Natural killer cell (primary cell): ENCODE data around the gene RORB. TPM values are rescaled to one million over a fixed set of nuclear protein-coding genes. Genes with fewer than 3 reads are reported as not detected.

ENCODE experiments used
- ATAC-seq, 3 donors: fragments of 150-1000 bp in 2 of 3; fragments of 200-7000 bp in 1 of 3; cut with Tn5 transposase; 1 replicate in 1 of 3; 2 replicates in 2 of 3; pipeline ENCODE4 v1.10.0; 2021; ENCODE audit warnings: mild to moderate bottlenecking in 2 of 3, moderate library complexity in 2 of 3
- DNase-seq, 2 donors: peaks; one replicate each; pipeline versions ENCODE4 v3.0.0 to v3.0.0-alpha.2; 2013 to 2021; ENCODE audit warnings: mixed read lengths in 1 of 2
- H3K27ac ChIP-seq: one replicate; pipeline ENCODE4 v1.5.1; 2013; ENCODE audit warnings: mild to moderate bottlenecking, low read length
- H3K27me3 ChIP-seq: one replicate; pipeline ENCODE4 v1.6.1; 2013; ENCODE audit warnings: low read length; ENCODE audit not compliant: control insufficient read depth, insufficient read depth
- H3K36me3 ChIP-seq: one replicate; pipeline ENCODE4 v1.6.1; 2013; ENCODE audit warnings: low read length; ENCODE audit not compliant: control insufficient read depth, insufficient read depth
- H3K4me1 ChIP-seq: one replicate; pipeline ENCODE4 v1.6.1; 2013; ENCODE audit warnings: low read length; ENCODE audit not compliant: control insufficient read depth, insufficient read depth
- H3K4me3 ChIP-seq: one replicate; pipeline ENCODE4 v1.5.1; 2013; ENCODE audit warnings: low read length
- H3K9me3 ChIP-seq: one replicate; pipeline ENCODE4 v1.6.1; 2013; ENCODE audit warnings: low read length; ENCODE audit not compliant: control insufficient read depth, insufficient read depth
- H3K27ac Mint-ChIP-seq, 2 donors: one replicate each; pipeline ENCODE4 v1.8.0; 2022; ENCODE audit warnings: mild to moderate bottlenecking in 2 of 2, mixed read lengths in 2 of 2, moderate library complexity in 1 of 2
- H3K27me3 Mint-ChIP-seq, 2 donors: one replicate each; pipeline ENCODE4 v1.8.0; 2022; ENCODE audit warnings: low read depth in 2 of 2, mixed read lengths in 2 of 2
- H3K36me3 Mint-ChIP-seq: one replicate; pipeline ENCODE4 v1.8.0; 2022; ENCODE audit warnings: mixed read lengths
- H3K4me1 Mint-ChIP-seq, 2 donors: one replicate each; pipeline ENCODE4 v1.8.0; 2022; ENCODE audit warnings: mixed read lengths in 2 of 2
- H3K4me3 Mint-ChIP-seq: one replicate; pipeline ENCODE4 v1.8.0; 2022; ENCODE audit warnings: mild to moderate bottlenecking, moderate library complexity, mixed read lengths
- H3K9me3 Mint-ChIP-seq, 2 donors: one replicate each; pipeline ENCODE4 v1.8.0; 2022; ENCODE audit warnings: mixed read lengths in 2 of 2
- WGBS: methylation state at CpG from one replicate; pipeline ENCODE4 v1.1.7; 2013; ENCODE audit warnings: missing lambda C conversion rate; ENCODE audit not compliant: insufficient coverage; 5-methylcytosine and 5-hydroxymethylcytosine counted together
- intact Hi-C: fragments of 100-400 bp; cut with micrococcal nuclease; formaldehyde crosslinking; loops from one replicate; pipeline ENCODE4 v1.14.2; 2022
- total RNA-seq, 4 donors: library from RNA; stranded (reverse); fragments of 120-200 nt in 1 of 4; gene quantifications; one replicate each; pipeline versions ENCODE4 v1.2.3 to v1.2.4, GENCODE V29; 2013 to 2022
- TF ChIP-seq, protein P1 (sequence below): fragments of 200-600 bp; IDR thresholded peaks from one replicate; pipeline ENCODE4 v1.8.0; 2022; ENCODE audit warnings: antibody characterized with exemption

The RORB gene
- total RNA-seq, 3 donors from 2014 or later (not counting 1 experiment from before 2014, with no cell fraction given), result 0.38 to 0.73 (median 0.41) TPM

DNA sequence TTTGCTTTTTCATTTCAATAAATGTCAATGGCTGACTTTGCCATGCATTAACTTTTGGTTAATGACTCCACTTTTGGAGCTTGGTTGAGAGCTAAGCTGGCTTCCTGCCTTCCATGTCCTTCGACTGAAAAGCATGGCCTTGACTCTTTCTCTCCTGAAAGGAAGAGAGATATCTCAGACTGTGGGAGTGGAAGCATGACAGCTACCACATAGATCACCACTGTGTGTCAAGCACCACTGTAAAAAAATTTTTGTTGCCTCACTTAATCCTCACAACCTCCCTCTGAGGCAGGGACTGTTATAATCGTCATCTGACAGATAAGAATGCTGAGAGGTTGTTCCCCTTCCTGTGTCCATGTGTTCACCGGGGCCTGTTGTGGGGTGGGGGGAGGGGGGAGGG lies 184.8 kb downstream of the RORB start:
- H3K4me3 ChIP-seq, result no peak overlapping the region
- no peak for ATAC-seq
- no peaks in the 10 kb centered on the region for H3K36me3 Mint-ChIP-seq
- no peak for DNase-seq
- H3K36me3 ChIP-seq, result no peaks in the 10 kb centered on the region
- TF ChIP-seq, protein P1, sequence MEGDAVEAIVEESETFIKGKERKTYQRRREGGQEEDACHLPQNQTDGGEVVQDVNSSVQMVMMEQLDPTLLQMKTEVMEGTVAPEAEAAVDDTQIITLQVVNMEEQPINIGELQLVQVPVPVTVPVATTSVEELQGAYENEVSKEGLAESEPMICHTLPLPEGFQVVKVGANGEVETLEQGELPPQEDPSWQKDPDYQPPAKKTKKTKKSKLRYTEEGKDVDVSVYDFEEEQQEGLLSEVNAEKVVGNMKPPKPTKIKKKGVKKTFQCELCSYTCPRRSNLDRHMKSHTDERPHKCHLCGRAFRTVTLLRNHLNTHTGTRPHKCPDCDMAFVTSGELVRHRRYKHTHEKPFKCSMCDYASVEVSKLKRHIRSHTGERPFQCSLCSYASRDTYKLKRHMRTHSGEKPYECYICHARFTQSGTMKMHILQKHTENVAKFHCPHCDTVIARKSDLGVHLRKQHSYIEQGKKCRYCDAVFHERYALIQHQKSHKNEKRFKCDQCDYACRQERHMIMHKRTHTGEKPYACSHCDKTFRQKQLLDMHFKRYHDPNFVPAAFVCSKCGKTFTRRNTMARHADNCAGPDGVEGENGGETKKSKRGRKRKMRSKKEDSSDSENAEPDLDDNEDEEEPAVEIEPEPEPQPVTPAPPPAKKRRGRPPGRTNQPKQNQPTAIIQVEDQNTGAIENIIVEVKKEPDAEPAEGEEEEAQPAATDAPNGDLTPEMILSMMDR, result no peak
- H3K4me1 ChIP-seq, result no peaks in the 10 kb centered on the region
- H3K9me3 ChIP-seq, result no peaks in the 10 kb centered on the region
- 58% methylated on average over 1 of the region's 3 CpGs for WGBS
- peaks cover 0 to 3% of the 10 kb centered on the region in 2 donors for H3K27me3 Mint-ChIP-seq
- H3K27ac ChIP-seq, result no peak overlapping the region
- no peak overlapping the region for H3K4me3 Mint-ChIP-seq
- intact Hi-C loops, result no loop called here
- H3K4me1 Mint-ChIP-seq, result no peaks in the 10 kb centered on the region
- no peaks in the 10 kb centered on the region for H3K9me3 Mint-ChIP-seq
- H3K27ac Mint-ChIP-seq, result no peak overlapping the region
- no peaks in the 10 kb centered on the region for H3K27me3 ChIP-seq

DNA sequence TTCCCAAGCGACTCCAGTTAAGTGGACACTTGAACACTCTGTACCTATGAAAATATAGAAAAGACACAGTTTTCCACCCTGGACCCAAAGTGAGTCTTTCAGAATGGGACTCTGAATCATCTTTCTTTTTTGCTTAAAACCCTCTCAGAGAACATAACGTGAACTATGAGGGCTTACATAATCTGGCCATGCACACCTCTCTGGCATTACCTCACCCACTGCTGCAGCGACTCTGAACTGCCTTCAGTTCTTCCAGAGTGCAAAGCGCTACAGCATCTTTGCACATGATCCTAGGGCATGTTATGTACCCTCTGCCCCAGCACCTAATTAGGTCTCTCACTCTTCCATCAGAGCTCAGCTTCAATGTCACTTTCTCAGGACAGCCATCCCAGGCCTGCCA lies 186.2 kb downstream of the RORB start:
- WGBS, result 86% methylated on average over 4 of the region's 4 CpGs
- H3K4me1 ChIP-seq, result no peaks in the 10 kb centered on the region
- H3K9me3 Mint-ChIP-seq, result no peaks in the 10 kb centered on the region
- no peak overlapping the region for H3K27ac ChIP-seq
- ATAC-seq, result no peak
- H3K27me3 ChIP-seq, result no peaks in the 10 kb centered on the region
- no peak overlapping the region for H3K4me3 ChIP-seq
- H3K9me3 ChIP-seq, result no peaks in the 10 kb centered on the region
- intact Hi-C loops, result no loop called here
- H3K4me3 Mint-ChIP-seq, result no peak overlapping the region
- H3K4me1 Mint-ChIP-seq, result no peaks in the 10 kb centered on the region
- H3K27ac Mint-ChIP-seq, result no peak overlapping the region
- no peaks in the 10 kb centered on the region for H3K36me3 Mint-ChIP-seq
- DNase-seq, result no peak
- no peaks in the 10 kb centered on the region for H3K36me3 ChIP-seq
- peaks cover 0 to 3% of the 10 kb centered on the region in 2 donors for H3K27me3 Mint-ChIP-seq
- TF ChIP-seq, protein P1, result no peak

DNA sequence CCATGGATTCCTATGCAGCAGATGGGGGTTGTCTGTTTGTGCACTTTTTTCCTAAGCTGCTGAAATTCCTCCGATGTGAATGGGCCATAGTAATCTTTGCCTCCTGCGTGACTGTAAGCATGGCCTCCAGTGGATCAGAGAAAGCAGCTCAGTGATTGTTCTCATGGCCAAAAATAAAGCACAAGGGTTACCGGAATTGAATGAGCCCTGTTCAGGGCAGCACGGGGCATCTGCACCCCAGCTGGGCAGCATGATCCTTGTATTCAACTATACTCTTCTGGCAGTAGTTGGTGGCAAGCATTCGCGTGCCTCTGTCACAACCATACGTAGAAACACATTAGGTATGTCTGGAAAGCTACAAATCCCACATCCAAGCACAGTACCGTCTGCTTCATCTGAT lies 193.9 kb downstream of the RORB start:
- ATAC-seq (no peak), DNase-seq (no peak)
- Histone ChIP-seq H3K27ac (no peak overlapping the region), H3K4me1 (no peaks in the 10 kb centered on the region), H3K4me3 (no peak overlapping the region), H3K27me3 (no peaks in the 10 kb centered on the region), H3K36me3 (no peaks in the 10 kb centered on the region), H3K9me3 (no peaks in the 10 kb centered on the region)
- TF ChIP-seq, protein P1, result no peak
- 88% methylated on average over 7 of the region's 8 CpGs for WGBS
- no peaks in the 10 kb centered on the region for H3K36me3 Mint-ChIP-seq
- no peaks in the 10 kb centered on the region for H3K4me1 Mint-ChIP-seq
- H3K27ac Mint-ChIP-seq, result no peak overlapping the region
- H3K27me3 Mint-ChIP-seq, result peaks cover 0 to 5% of the 10 kb centered on the region in 2 donors
- no peak overlapping the region for H3K4me3 Mint-ChIP-seq
- intact Hi-C loops, result no loop called here
- H3K9me3 Mint-ChIP-seq, result no peaks in the 10 kb centered on the region

DNA sequence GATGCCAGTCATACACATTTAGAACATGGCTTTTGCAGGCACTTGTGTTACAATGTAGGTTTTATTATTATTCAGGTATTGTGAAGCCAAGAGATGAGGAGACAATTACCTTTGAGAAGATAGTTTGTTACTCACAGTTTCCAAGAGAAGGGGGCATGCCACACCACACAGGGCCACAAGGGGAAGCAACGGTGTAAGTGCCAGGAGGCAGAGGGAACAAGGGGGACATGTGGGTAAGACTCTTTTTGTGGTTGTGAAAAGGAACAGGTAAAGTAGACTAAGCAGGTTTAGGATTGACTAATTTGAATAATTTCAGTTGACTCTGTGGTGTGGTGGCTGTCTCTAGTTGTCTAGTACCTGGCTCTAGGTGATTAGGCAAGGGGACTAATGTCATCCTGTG lies 199.4 kb downstream of the RORB start:
- H3K27me3 Mint-ChIP-seq, result peaks cover 11 to 13% of the 10 kb centered on the region in 2 donors
- Histone ChIP-seq H3K4me1 (no peaks in the 10 kb centered on the region), H3K4me3 (no peak overlapping the region), H3K36me3 (no peaks in the 10 kb centered on the region), H3K27me3 (no peaks in the 10 kb centered on the region), H3K27ac (no peak overlapping the region), H3K9me3 (no peaks in the 10 kb centered on the region)
- H3K27ac Mint-ChIP-seq, result no peak overlapping the region
- no peaks in the 10 kb centered on the region for H3K9me3 Mint-ChIP-seq
- no peaks in the 10 kb centered on the region for H3K4me1 Mint-ChIP-seq
- no peak overlapping the region for H3K4me3 Mint-ChIP-seq
- no peak for ATAC-seq
- WGBS, result 68% methylated on average over 1 of the region's 1 CpG
- no peaks in the 10 kb centered on the region for H3K36me3 Mint-ChIP-seq
- TF ChIP-seq, protein P1, result no peak
- no peak for DNase-seq
- intact Hi-C loops, result no loop called here
